Retina (tissue), 1 donor: ENCODE results near the gene POLR2M.

ENCODE experiments used
- DNase-seq: peaks from one replicate; pipeline ENCODE4 v3.0.0-alpha.2; 2016

POLR2M gene

GRCh38 chr15:57741089-57741488, 34.6 kb downstream of the POLR2M start:
- DNase-seq = no peak

- peak; percentile 23 for DNase-seq
Measured at GRCh38 chr15:57743424-57743823, 36.9 kb downstream of the POLR2M start.

- no peak for DNase-seq
Measured at GRCh38 chr15:57746786-57747185, 40.3 kb downstream of the POLR2M start.

GRCh38 chr15:57747206-57747896, 40.8 kb downstream of the POLR2M start:
- DNase-seq = no peak

- peak; percentile 32 for DNase-seq
Measured at GRCh38 chr15:57751177-57751800, 44.8 kb downstream of the POLR2M start.

- DNase-seq = no peak
Measured at GRCh38 chr15:57752436-57752835, 45.9 kb downstream of the POLR2M start.

GRCh38 chr15:57752840-57753239, 46.3 kb downstream of the POLR2M start:
- DNase-seq = no peak

- DNase-seq = no peak
Measured at GRCh38 chr15:57756466-57756865, 50.0 kb downstream of the POLR2M start.

- no peak for DNase-seq
Measured at GRCh38 chr15:57758560-57758959, 52.0 kb downstream of the POLR2M start.

- no peak for DNase-seq
Measured at GRCh38 chr15:57761562-57761961, 55.0 kb downstream of the POLR2M start.

GRCh38 chr15:57762302-57762701, 55.8 kb downstream of the POLR2M start:
- no peak for DNase-seq

- no peak for DNase-seq
Measured at GRCh38 chr15:57763176-57763964, 56.9 kb downstream of the POLR2M start.
